8988T (cell line): ENCODE data around the gene SAP30BP.
A peak's percentile ranks its signal among the peaks of the same experiment; 100 is the strongest.

ENCODE experiments used
- DNase-seq: peaks from one replicate; pipeline ENCODE4 v3.0.0; 2011

Gene SAP30BP

GRCh38 chr17:75666959-75667790 is at the start of gene SAP30BP, which contains the start of gene RECQL5:
SAP30BP (plus strand) TSS chr17:75667338; CDS start chr17:75667373, 35 bp downstream.
RECQL5 (minus strand) TSS chr17:75667154; CDS start chr17:75666557, 597 bp downstream.
- no peak for DNase-seq

GRCh38 chr17:75617675-75618074 is 49.5 kb upstream of the SAP30BP start:
- DNase-seq = no peak

- DNase-seq = peak; percentile 83
Measured at GRCh38 chr17:75619506-75620431, 47.4 kb upstream of the SAP30BP start.

GRCh38 chr17:75621489-75621888 is 45.6 kb upstream of the SAP30BP start:
- DNase-seq = no peak

- no peak for DNase-seq
Measured at GRCh38 chr17:75622076-75622475, 45.1 kb upstream of the SAP30BP start.

- DNase-seq = no peak
Measured at GRCh38 chr17:75622771-75623273, 44.3 kb upstream of the SAP30BP start.

- DNase-seq = no peak
Measured at GRCh38 chr17:75623386-75623785, 43.8 kb upstream of the SAP30BP start.

- DNase-seq = no peak
Measured at GRCh38 chr17:75624021-75624420, 43.1 kb upstream of the SAP30BP start.

GRCh38 chr17:75624714-75625345 is 42.3 kb upstream of the SAP30BP start:
- no peak for DNase-seq

- DNase-seq = peak; percentile 78
Measured at GRCh38 chr17:75625813-75626486, 41.2 kb upstream of the SAP30BP start.

GRCh38 chr17:75626496-75627038 is 40.6 kb upstream of the SAP30BP start:
- DNase-seq = no peak

- no peak for DNase-seq
Measured at GRCh38 chr17:75627094-75627493, 40.0 kb upstream of the SAP30BP start.

- DNase-seq = no peak
Measured at GRCh38 chr17:75628425-75628824, 38.7 kb upstream of the SAP30BP start.

- no peak for DNase-seq
Measured at GRCh38 chr17:75629157-75629556, 38.0 kb upstream of the SAP30BP start.

- DNase-seq = no peak
Measured at GRCh38 chr17:75630071-75630917, 36.8 kb upstream of the SAP30BP start.

- no peak for DNase-seq
Measured at GRCh38 chr17:75631353-75631752, 35.8 kb upstream of the SAP30BP start.

- DNase-seq = no peak
Measured at GRCh38 chr17:75632428-75632827, 34.7 kb upstream of the SAP30BP start.

- peak; percentile 90 for DNase-seq
Measured at GRCh38 chr17:75632863-75633485, 34.2 kb upstream of the SAP30BP start, which contains the start of gene SMIM5. SMIM5 (plus strand) TSS chr17:75633434; CDS start chr17:75640202, 6,768 bp downstream.

GRCh38 chr17:75633486-75634375 is 33.4 kb upstream of the SAP30BP start:
- DNase-seq = peak; percentile 90
